PFSK-1 (cell line): Measurements from ENCODE around the gene COX17.

Source experiments
- POLR2AphosphoS5 ChIP-seq: IDR thresholded peaks from 2 replicates; pipeline ENCODE4 v1.6.1; 2012; ENCODE audit warnings: low read depth, mild to moderate bottlenecking, control low read depth, low read length, moderate library complexity
- SIN3A ChIP-seq: IDR thresholded peaks from 2 replicates; pipeline ENCODE4 v1.6.1; 2012; ENCODE audit warnings: mild to moderate bottlenecking, low read length, moderate library complexity, borderline replicate concordance; ENCODE audit not compliant: insufficient read depth

DNA sequence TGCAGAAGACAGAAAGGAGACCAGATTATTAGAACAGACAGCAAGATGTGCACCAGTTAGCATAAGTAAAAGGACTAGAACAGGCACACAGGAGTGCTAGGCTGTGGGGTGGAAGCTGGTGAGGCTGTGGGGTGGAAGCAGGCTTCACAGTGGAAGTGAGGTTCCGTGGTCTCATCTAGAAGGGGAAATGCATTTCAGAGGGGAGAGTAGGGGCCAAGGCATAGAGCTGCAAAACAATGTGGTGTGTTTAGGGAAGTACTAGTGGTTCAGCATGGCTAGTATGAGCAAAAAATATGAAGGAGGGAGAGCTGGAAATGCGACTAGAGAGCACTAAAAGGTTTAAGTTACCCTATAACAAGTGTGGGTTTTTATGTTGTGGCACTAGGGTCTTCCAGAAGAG, 23.3 kb downstream of the COX17 start:
- TF ChIP-seq SIN3A (no peak), POLR2AphosphoS5 (no peak)
